ENCODE data around the gene UCK2.

DNA sequence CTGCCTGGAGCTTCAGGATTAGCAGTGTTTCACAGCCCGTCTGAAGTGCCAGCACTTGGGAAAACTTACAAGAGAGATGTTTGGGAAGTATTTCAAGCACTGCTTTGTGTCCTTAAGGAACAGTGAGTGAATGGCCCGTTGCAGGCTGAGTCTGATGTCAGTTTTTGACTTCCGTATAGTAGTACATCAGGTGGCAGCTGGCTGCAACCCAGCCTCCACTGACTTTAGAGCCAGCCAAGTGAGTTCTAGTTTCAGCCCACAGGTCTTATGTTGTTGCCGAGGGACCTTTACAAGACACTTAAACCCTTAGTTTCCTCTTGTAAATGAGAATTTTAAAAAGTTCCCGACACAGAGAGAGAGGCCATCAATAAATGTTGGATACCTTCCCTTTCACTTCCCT, 35.0 kb downstream of the UCK2 start:
- TF ChIP-seq REST (IDR thresholded peaks at IDR 0.05; ENCODE audit: low read depth) (no peak), RAD21 (IDR thresholded peaks at IDR 0.05; ENCODE audit: low read depth) (no peak)
